Endothelial cell of umbilical vein (primary cell): ENCODE results near the gene TYR. TPM values are rescaled to one million over a fixed set of nuclear protein-coding genes. Genes with fewer than 3 reads are reported as not detected.
"Not testable (repeated sequence)": the region's sequence is repeated elsewhere in the genome, so short reads cannot be mapped to it uniquely, and the experiment has no call there.

Source experiments
- BruUV-seq: library from RNA; stranded (reverse); fragments of 400-500 nt; replicated peaks from 2 replicates; lab custom pipeline; 2021; lab: Mats Ljungman, UMichigan
- CTCF ChIA-PET: fragments of 300-600, 350-600 bp; sonication (Branson Sonifier 250); formaldehyde crosslinking; loops from one replicate; lab custom pipeline; 2021; ENCODE audit warnings: antibody characterized with exemption, inconsistent platforms; lab: Charles Lee
- POLR2A ChIA-PET: fragments of 300-600, 350-600 bp; sonication (Branson Sonifier 250); formaldehyde crosslinking; loops from one replicate; lab custom pipeline; 2021; ENCODE audit warnings: antibody characterized with exemption, inconsistent platforms; lab: Charles Lee
- DNase-seq: peaks from one replicate; pipeline ENCODE4 v3.0.0-alpha.2; 2011; ENCODE audit warnings: low read depth, low spot score
- FAIRE-seq: peaks from 2 replicates; lab custom pipeline; 2011; peaks lifted over from hg19 to GRCh38; lab: Jason Lieb, UNC
- H2AFZ ChIP-seq: 2 replicates; pipeline ENCODE4 v1.6.0; 2012; ENCODE audit warnings: low read depth, low read length, control low read depth, inconsistent platforms
- H3K27ac ChIP-seq: 2 replicates; pipeline ENCODE4 v1.5.1; 2011; ENCODE audit warnings: low read depth, mild to moderate bottlenecking, control low read depth, low read length, moderate library complexity; ENCODE audit not compliant: insufficient read depth
- H3K27me3 ChIP-seq, 2 experiments: 2 replicates each; pipeline versions ENCODE4 v1.6.0 to v1.6.1; 2011; ENCODE audit warnings: low read length in 2 of 2, mixed read lengths in 1 of 2; ENCODE audit not compliant: control insufficient read depth in 2 of 2, insufficient read depth in 2 of 2
- H3K36me3 ChIP-seq, 2 experiments: 2 replicates in 1 of 2; 3 replicates in 1 of 2; pipeline ENCODE4 v1.5.1; 2011; ENCODE audit warnings: low read length in 2 of 2, mild to moderate bottlenecking in 1 of 2, moderate library complexity in 1 of 2; ENCODE audit not compliant: control insufficient read depth in 2 of 2, insufficient read depth in 2 of 2; ENCODE audit errors: extremely low read depth in 1 of 2
- H3K4me1 ChIP-seq: 3 replicates; pipeline ENCODE4 v1.5.1; 2011; ENCODE audit warnings: mild to moderate bottlenecking, low read length; ENCODE audit not compliant: control insufficient read depth, insufficient read depth; ENCODE audit errors: extremely low read depth
- H3K4me2 ChIP-seq: 2 replicates; pipeline ENCODE4 v1.6.1; 2011; ENCODE audit warnings: low read length, control low read depth, mixed read lengths; ENCODE audit not compliant: insufficient read depth
- H3K4me3 ChIP-seq, 3 experiments: fragments of 200-600 bp in 1 of 3; sonication (generic), shearing (Covaris generic) in 1 of 3; replicated peaks in 1 of 3; 2 replicates each; pipeline ENCODE4 v1.5.1; 2011 to 2016; ENCODE audit warnings: control low read depth in 3 of 3, low read length in 3 of 3, mild to moderate bottlenecking in 2 of 3, inconsistent platforms in 1 of 3, low read depth in 1 of 3, moderate library complexity in 1 of 3; ENCODE audit not compliant: insufficient read depth in 1 of 3
- H3K79me2 ChIP-seq: 2 replicates; pipeline ENCODE4 v1.6.0; 2012; ENCODE audit warnings: low read length, inconsistent platforms; ENCODE audit not compliant: control insufficient read depth, insufficient read depth
- H3K9ac ChIP-seq: replicated peaks from 2 replicates; pipeline ENCODE3; 2011; ENCODE audit warnings: low read length, control low read depth; ENCODE audit not compliant: insufficient read depth; ENCODE audit errors: extremely low read depth
- H3K9me1 ChIP-seq: replicated peaks from 3 replicates; pipeline ENCODE4 v1.6.0; 2011; ENCODE audit warnings: mild to moderate bottlenecking, low read length; ENCODE audit not compliant: control insufficient read depth, insufficient read depth; ENCODE audit errors: extremely low read depth
- H3K9me3 ChIP-seq: replicated peaks from 2 replicates; pipeline ENCODE4 v1.5.1; 2012; ENCODE audit warnings: low read length, inconsistent platforms; ENCODE audit not compliant: control insufficient read depth, insufficient read depth
- H4K20me1 ChIP-seq: replicated peaks from 2 replicates; pipeline ENCODE3; 2011; ENCODE audit warnings: mild to moderate bottlenecking, low read length; ENCODE audit not compliant: control insufficient read depth, insufficient read depth; ENCODE audit errors: extremely low read depth
- CTCF ChIP-seq, 2 donors: IDR thresholded peaks; 1 replicate in 1 of 2; 2 replicates in 1 of 2; pipeline ENCODE4 v1.5.1; 2011; ENCODE audit warnings: low read length in 2 of 2, mild to moderate bottlenecking in 2 of 2, moderate library complexity in 2 of 2, control low read depth in 1 of 2, inconsistent platforms in 1 of 2, low read depth in 1 of 2; ENCODE audit not compliant: insufficient read depth in 1 of 2; ENCODE audit errors: extremely low read depth in 1 of 2
- dilution Hi-C: fragments of 300-500 bp; cut with MboI; formaldehyde crosslinking; loops from one replicate; pipeline ENCODE4 v1.15.0; 2019; ENCODE audit warnings: low sequenced_read_pairs; ENCODE audit not compliant: extremely low pct_ligation_motif_present
- intact Hi-C: fragments of 100-400 bp; cut with micrococcal nuclease; formaldehyde crosslinking; loops from one replicate; pipeline ENCODE4 v1.10.0; 2022
- polyA plus RNA-seq, 4 experiments: library from polyadenylated mRNA; depleted of rRNA in 3 of 4; stranded (reverse) in 3 of 4; unstranded in 1 of 4; fragments of >200 nt; gene quantifications; 2 replicates each; pipeline versions ENCODE4 v1.2.1 to v1.2.3, GENCODE V29; 2011 to 2012; ENCODE audit warnings: missing spikeins in 1 of 4
- total RNA-seq: library from RNA; stranded (reverse); gene quantifications from 2 replicates; pipeline ENCODE4 v1.2.3, GENCODE V29; 2021

The TYR gene
- total and polyA plus RNA-seq, 2 donors (not counting 3 experiments of a cell fraction or from before 2014, with no cell fraction given), result not detected

DNA sequence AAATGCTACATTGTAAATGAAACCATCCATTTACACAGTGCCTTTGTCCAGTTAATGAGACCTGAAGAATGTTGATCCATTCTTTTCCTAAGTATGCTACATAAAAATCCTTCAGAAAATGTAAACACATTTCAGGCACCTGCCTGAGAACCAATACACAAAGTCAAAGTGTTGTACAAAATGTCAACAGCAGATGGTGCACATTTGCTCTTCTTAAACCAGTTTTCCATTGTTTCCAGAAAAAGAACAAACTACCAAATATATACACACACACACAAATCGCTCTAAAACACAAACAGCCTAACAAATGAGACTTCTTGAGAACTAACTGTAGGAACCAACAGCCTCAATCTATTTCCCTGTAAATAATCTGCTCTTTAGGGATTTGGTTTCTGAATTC lies 156.0 kb downstream of the TYR start:
- H3K36me3 ChIP-seq, BruUV-seq, H3K79me2 ChIP-seq, H3K4me3 ChIP-seq, H3K27me3 ChIP-seq, H2AFZ ChIP-seq, dilution Hi-C loops, POLR2A ChIA-PET, H4K20me1 ChIP-seq, H3K9me1 ChIP-seq, H3K9me3 ChIP-seq: not testable (repeated sequence)
- DNase-seq (peak; percentile 86), FAIRE-seq (peak; percentile 66)
- Histone ChIP-seq H3K4me1 (peaks cover 26% of the 10 kb centered on the region), H3K4me2 (peak overlapping the region; percentile 6), H3K9ac (peak overlapping the region; percentile 47), H3K27ac (peak overlapping the region; percentile 60)
- intact Hi-C loops, result loop anchor here (1.0 to 5.0 kb wide), 4 partner anchors 48 to 281 kb away; no protein-coding TSS in a partner anchor
- CTCF ChIA-PET, result interaction anchor here (0.9 to 2.8 kb wide), 5 partner anchors 47 to 281 kb away, joined by 3 to 15 read pairs (median 6); no protein-coding TSS in a partner anchor
- TF ChIP-seq CTCF (IDR thresholded peaks at IDR 0.05; ENCODE audit: extremely low read depth in 1 of 2, insufficient read depth in 1 of 2, low read depth in 1 of 2, low read length in 2 of 2), result peak; percentile 10 to 25

DNA sequence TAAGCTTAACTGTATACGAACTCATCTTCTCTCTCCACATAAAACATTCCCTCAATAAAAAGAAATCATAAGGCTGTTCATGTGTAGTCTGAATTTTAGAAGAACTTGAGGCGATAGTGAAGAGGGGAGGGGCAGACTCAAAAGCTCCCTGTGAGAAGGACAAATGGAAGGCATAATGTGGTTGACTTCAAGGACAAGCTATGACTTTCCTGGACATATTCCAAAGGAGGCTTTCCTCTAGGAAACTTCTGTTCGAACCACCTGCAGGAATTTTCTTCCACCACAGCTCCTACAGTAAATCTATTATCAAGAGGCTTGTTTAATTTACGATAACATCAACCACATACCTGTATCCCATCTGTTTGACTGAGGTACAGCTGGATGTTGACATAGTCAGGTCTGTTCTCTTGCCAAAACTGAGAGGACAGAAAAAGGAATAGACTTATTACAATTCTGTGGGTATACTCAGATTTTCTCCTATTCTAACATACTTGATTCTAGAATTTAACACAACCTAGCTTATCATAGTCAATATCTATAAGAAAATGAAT lies 159.5 kb downstream of the TYR start:
- intact Hi-C loops, H3K79me2 ChIP-seq, H4K20me1 ChIP-seq, dilution Hi-C loops, H3K9me3 ChIP-seq, H3K4me3 ChIP-seq, H3K27me3 ChIP-seq, H3K36me3 ChIP-seq, H3K9me1 ChIP-seq, BruUV-seq, H2AFZ ChIP-seq: not testable (repeated sequence)
- peaks cover 40% of the 10 kb centered on the region for H3K4me1 ChIP-seq
- peak; percentile 58 for FAIRE-seq
- H3K27ac ChIP-seq, result peak overlapping the region; percentile 70
- H3K9ac ChIP-seq, result peak overlapping the region; percentile 31
- peak; percentile 61 for DNase-seq
- POLR2A ChIA-PET, result interaction anchor here (1.2 kb wide), 1 partner anchor 43 kb away, joined by 6 read pairs; no protein-coding TSS in a partner anchor
- peak overlapping the region; percentile 12 for H3K4me2 ChIP-seq
- CTCF ChIA-PET, result interaction anchor here (1.5 to 2.1 kb wide), 2 partner anchors 43 to 277 kb away, joined by 6 to 7 read pairs; no protein-coding TSS in a partner anchor
